H1 (cell line): ENCODE measurements around the gene FBN1. TPM values are rescaled to one million over a fixed set of nuclear protein-coding genes. Genes with fewer than 3 reads are reported as not detected.

Experiments used
- CTCF ChIA-PET: fragments of 300-600 bp; sonication (Branson Sonifier 250); formaldehyde crosslinking; loops from one replicate; lab custom pipeline; 2021; ENCODE audit not compliant: partially characterized antibody; lab: Charles Lee
- POLR2A ChIA-PET: fragments of 300-600 bp; sonication (Branson Sonifier 250); formaldehyde crosslinking; loops from one replicate; lab custom pipeline; 2021; ENCODE audit warnings: inconsistent platforms; ENCODE audit not compliant: partially characterized antibody; lab: Charles Lee
- DNase-seq, 2 experiments: peaks; one replicate each; pipeline versions ENCODE4 v3.0.0 to v3.0.0-alpha.2; 2010 to 2022; ENCODE audit warnings: low spot score in 2 of 2, low read depth in 1 of 2, mixed read lengths in 1 of 2
- FAIRE-seq: peaks from 2 replicates; lab custom pipeline; 2011; peaks lifted over from hg19 to GRCh38; lab: Jason Lieb, UNC
- H2AFZ ChIP-seq: 2 replicates; pipeline ENCODE4 v1.8.1; 2012; ENCODE audit warnings: low read length, inconsistent platforms
- H2AK5ac ChIP-seq: 2 replicates; pipeline ENCODE4 v1.6.1; 2013; ENCODE audit warnings: low read depth, low read length
- H2BK120ac ChIP-seq: replicated peaks from 2 replicates; pipeline ENCODE3; 2013; ENCODE audit warnings: low read depth, low read length, inconsistent platforms
- H2BK12ac ChIP-seq: 2 replicates; pipeline ENCODE4 v1.6.1; 2013; ENCODE audit warnings: low read depth, low read length
- H2BK15ac ChIP-seq: 2 replicates; pipeline ENCODE4 v1.6.1; 2013; ENCODE audit warnings: low read length
- H2BK20ac ChIP-seq: 2 replicates; pipeline ENCODE4 v1.6.1; 2013; ENCODE audit warnings: low read length
- H2BK5ac ChIP-seq: 2 replicates; pipeline ENCODE4 v1.6.1; 2013; ENCODE audit warnings: low read depth, low read length
- H3K14ac ChIP-seq: 2 replicates; pipeline ENCODE4 v1.6.1; 2013; ENCODE audit warnings: inconsistent platforms; ENCODE audit not compliant: insufficient read length
- H3K18ac ChIP-seq: 2 replicates; pipeline ENCODE4 v1.6.1; 2013; ENCODE audit warnings: low read length; ENCODE audit errors: extremely low read depth
- H3K23ac ChIP-seq: 2 replicates; pipeline ENCODE4 v1.6.1; 2013; ENCODE audit warnings: inconsistent platforms; ENCODE audit not compliant: insufficient read length
- H3K23me2 ChIP-seq: 2 replicates; pipeline ENCODE4 v1.6.1; 2013; ENCODE audit warnings: low read depth, low read length
- H3K27ac ChIP-seq: 2 replicates; pipeline ENCODE4 v1.6.1; 2011; ENCODE audit warnings: low read depth, low read length, inconsistent platforms
- H3K27me3 ChIP-seq, 4 experiments: replicated peaks in 1 of 4; 1 replicate in 1 of 4; 2 replicates in 3 of 4; pipeline versions ENCODE4 v1.6.1 to v1.8.1; 2011 to 2013; ENCODE audit warnings: low read length in 3 of 4, mild to moderate bottlenecking in 3 of 4, inconsistent platforms in 2 of 4, mixed read lengths in 2 of 4, moderate library complexity in 1 of 4; ENCODE audit not compliant: control insufficient read depth in 3 of 4, insufficient read depth in 3 of 4; ENCODE audit errors: extremely low read depth in 1 of 4
- H3K36me3 ChIP-seq, 4 experiments: 2 replicates each; pipeline versions ENCODE4 v1.6.1 to v1.8.1; 2011 to 2013; ENCODE audit warnings: mild to moderate bottlenecking in 4 of 4, low read length in 3 of 4, moderate library complexity in 2 of 4, control low read depth in 1 of 4, inconsistent platforms in 1 of 4; ENCODE audit not compliant: insufficient read depth in 4 of 4, control insufficient read depth in 2 of 4
- H3K4ac ChIP-seq: replicated peaks from 2 replicates; pipeline ENCODE3; 2013; ENCODE audit warnings: low read length, low read depth, mixed read lengths, inconsistent platforms; ENCODE audit not compliant: insufficient read length
- H3K4me1 ChIP-seq, 4 experiments: replicated peaks in 1 of 4; 1 replicate in 1 of 4; 2 replicates in 3 of 4; pipeline versions ENCODE4 v1.6.1 to v1.8.1; 2011 to 2013; ENCODE audit warnings: low read length in 3 of 4, inconsistent platforms in 2 of 4, mixed read lengths in 1 of 4; ENCODE audit not compliant: insufficient read depth in 4 of 4, control insufficient read depth in 3 of 4
- H3K4me2 ChIP-seq, 2 experiments: 2 replicates each; pipeline versions ENCODE4 v1.6.1 to v1.8.1; 2011 to 2013; ENCODE audit warnings: low read depth in 2 of 2, low read length in 2 of 2, control low read depth in 1 of 2, inconsistent platforms in 1 of 2, mild to moderate bottlenecking in 1 of 2; ENCODE audit not compliant: insufficient read depth in 1 of 2
- H3K4me3 ChIP-seq, 4 experiments: fragments of 200-600, 300-600 bp in 1 of 4; sonication (generic), shearing (Covaris generic), sonication (Bioruptor Twin) in 1 of 4; 2 replicates each; pipeline versions ENCODE4 v1.5.1 to v1.8.1; 2011 to 2016; ENCODE audit warnings: low read length in 4 of 4, low read depth in 3 of 4, control low read depth in 2 of 4, inconsistent platforms in 2 of 4, mild to moderate bottlenecking in 2 of 4, mixed read lengths in 1 of 4, moderate library complexity in 1 of 4; ENCODE audit not compliant: insufficient read depth in 2 of 4; ENCODE audit errors: extremely low read depth in 1 of 4
- H3K56ac ChIP-seq: replicated peaks from 2 replicates; pipeline ENCODE3; 2013; ENCODE audit warnings: low read depth, mild to moderate bottlenecking, mixed read lengths, low read length, inconsistent platforms; ENCODE audit not compliant: insufficient read length
- H3K79me1 ChIP-seq: 2 replicates; pipeline ENCODE4 v1.6.1; 2013; ENCODE audit warnings: low read depth, low read length, control low read depth
- H3K79me2 ChIP-seq, 2 experiments: 2 replicates each; pipeline versions ENCODE4 v1.6.1 to v1.8.1; 2012 to 2013; ENCODE audit warnings: low read length in 2 of 2, mild to moderate bottlenecking in 2 of 2, inconsistent platforms in 1 of 2; ENCODE audit not compliant: insufficient read depth in 2 of 2, control insufficient read depth in 1 of 2
- H3K9ac ChIP-seq, 4 experiments: replicated peaks in 1 of 4; 1 replicate in 1 of 4; 2 replicates in 3 of 4; pipeline versions ENCODE4 v1.6.1 to v1.8.1; 2011 to 2013; ENCODE audit warnings: low read depth in 3 of 4, low read length in 3 of 4, control low read depth in 2 of 4, mild to moderate bottlenecking in 2 of 4, moderate library complexity in 2 of 4, inconsistent platforms in 1 of 4; ENCODE audit errors: extremely low read depth in 1 of 4
- H3K9me3 ChIP-seq, 2 experiments: 2 replicates each; pipeline versions ENCODE4 v1.6.1 to v1.8.1; 2012 to 2013; ENCODE audit warnings: mild to moderate bottlenecking in 2 of 2, moderate library complexity in 2 of 2, control low read depth in 1 of 2, inconsistent platforms in 1 of 2, low read depth in 1 of 2, low read length in 1 of 2, mixed read lengths in 1 of 2; ENCODE audit not compliant: insufficient read depth in 2 of 2
- H4K20me1 ChIP-seq, 2 experiments: replicated peaks in 1 of 2; 2 replicates each; pipeline versions ENCODE3 to v1.8.1; 2011 to 2013; ENCODE audit warnings: inconsistent platforms in 2 of 2, low read length in 2 of 2, mild to moderate bottlenecking in 1 of 2; ENCODE audit not compliant: insufficient read depth in 2 of 2, control insufficient read depth in 1 of 2
- H4K5ac ChIP-seq: 2 replicates; pipeline ENCODE4 v1.6.1; 2013; ENCODE audit warnings: low read length, low read depth, mixed read lengths, inconsistent platforms; ENCODE audit not compliant: insufficient read length
- H4K8ac ChIP-seq: 2 replicates; pipeline ENCODE4 v1.8.0; 2013; ENCODE audit warnings: mild to moderate bottlenecking, moderate library complexity, low read length, inconsistent platforms; ENCODE audit not compliant: insufficient read depth; ENCODE audit errors: extremely low read depth
- H4K91ac ChIP-seq: replicated peaks from 2 replicates; pipeline ENCODE3; 2013; ENCODE audit warnings: low read length, mixed read lengths, inconsistent platforms; ENCODE audit not compliant: insufficient read length
- BACH1 ChIP-seq: IDR thresholded peaks from 2 replicates; pipeline ENCODE4 v1.6.1; 2012; ENCODE audit warnings: low read length, improper control_type of control experiment
- BCL11A ChIP-seq, 2 experiments: IDR thresholded peaks; one replicate each; pipeline ENCODE4 v1.6.1; 2011; ENCODE audit warnings: low read depth in 2 of 2, low read length in 2 of 2, mild to moderate bottlenecking in 2 of 2
- CEBPB ChIP-seq: IDR thresholded peaks from 2 replicates; pipeline ENCODE4 v1.6.1; 2012; ENCODE audit warnings: low read depth, low read length
- CREB1 ChIP-seq: IDR thresholded peaks from 2 replicates; pipeline ENCODE4 v1.6.1; 2012; ENCODE audit warnings: inconsistent platforms
- GABPA ChIP-seq: IDR thresholded peaks from 2 replicates; pipeline ENCODE4 v1.6.1; 2011; ENCODE audit warnings: mild to moderate bottlenecking, low read length, moderate library complexity, borderline replicate concordance; ENCODE audit not compliant: insufficient read depth
- HDAC2 ChIP-seq, 2 experiments: fragments of 300-600 bp in 1 of 2; sonication (generic) in 1 of 2; IDR thresholded peaks; 2 replicates each; pipeline ENCODE4 v1.6.1; 2011 to 2012; ENCODE audit warnings: low read depth in 2 of 2, low read length in 2 of 2, mild to moderate bottlenecking in 2 of 2, moderate library complexity in 2 of 2, borderline replicate concordance in 1 of 2, inconsistent platforms in 1 of 2
- JUN ChIP-seq: IDR thresholded peaks from 2 replicates; pipeline ENCODE4 v1.6.1; 2011; ENCODE audit warnings: low read depth, mild to moderate bottlenecking, improper control_type of control experiment, low read length
- KDM4A ChIP-seq: IDR thresholded peaks from one replicate; pipeline ENCODE4 v1.7.1; 2012; ENCODE audit warnings: low read depth, mild to moderate bottlenecking, moderate library complexity, low read length, inconsistent platforms; ENCODE audit not compliant: severe bottlenecking
- POLR2A ChIP-seq, 2 experiments: IDR thresholded peaks; 1 replicate in 1 of 2; 2 replicates in 1 of 2; pipeline ENCODE4 v1.6.1; 2011; ENCODE audit warnings: low read depth in 2 of 2, low read length in 2 of 2, mild to moderate bottlenecking in 2 of 2; ENCODE audit errors: control extremely low read depth in 1 of 2
- POLR2AphosphoS5 ChIP-seq: IDR thresholded peaks from 2 replicates; pipeline ENCODE4 v1.6.1; 2011; ENCODE audit warnings: low read depth, low read length
- POU5F1 ChIP-seq: IDR thresholded peaks from 2 replicates; pipeline ENCODE4 v1.6.1; 2011; ENCODE audit warnings: low read depth, mild to moderate bottlenecking, low read length, moderate library complexity
- RBBP5 ChIP-seq: IDR thresholded peaks from 2 replicates; pipeline ENCODE4 v1.7.1; 2012; ENCODE audit warnings: low read depth, mild to moderate bottlenecking, inconsistent platforms, low read length, moderate library complexity, borderline replicate concordance
- SIRT6 ChIP-seq: IDR thresholded peaks from one replicate; pipeline ENCODE4 v1.7.1; 2012; ENCODE audit warnings: low read length, inconsistent platforms
- SP2 ChIP-seq: IDR thresholded peaks from 2 replicates; pipeline ENCODE4 v1.6.1; 2012; ENCODE audit warnings: mild to moderate bottlenecking, low read length, inconsistent platforms
- SP4 ChIP-seq: IDR thresholded peaks from 2 replicates; pipeline ENCODE4 v1.6.1; 2012; ENCODE audit warnings: low read length, inconsistent platforms
- ZNF274 ChIP-seq: IDR thresholded peaks from 2 replicates; pipeline ENCODE4 v1.7.0; 2012; ENCODE audit warnings: low read length, borderline replicate concordance; ENCODE audit errors: extremely low read depth
- WGBS, 2 experiments: shearing (Covaris generic) in 1 of 2; methylation state at CpG; one replicate each; pipeline versions ENCODE4 v1.1.6 to v1.1.7; 2013 to 2015; ENCODE audit warnings: low lambda C conversion rate in 2 of 2, mixed read lengths in 2 of 2, inconsistent platforms in 1 of 2, low coverage in 1 of 2, missing lambda C conversion rate in 1 of 2; ENCODE audit not compliant: insufficient replicate concordance in 2 of 2, insufficient coverage in 1 of 2, insufficient read length in 1 of 2; ENCODE audit errors: extremely low coverage in 1 of 2, missing lambda C conversion rate in 1 of 2; 5-methylcytosine and 5-hydroxymethylcytosine counted together
- polyA plus RNA-seq, 7 experiments: library from polyadenylated mRNA; depleted of rRNA in 3 of 7; stranded (reverse) in 5 of 7; unstranded in 2 of 7; fragments of >200 nt in 5 of 7; fragments of 200-250 nt in 2 of 7; gene quantifications; 1 replicate in 5 of 7; 2 replicates in 1 of 7; 4 replicates in 1 of 7; pipeline versions ENCODE4 v1.2.1 to v1.2.3, GENCODE V29; 2011 to 2013; ENCODE audit warnings: missing spikeins in 2 of 7, mixed read lengths in 2 of 7
- total RNA-seq: library from RNA; stranded (reverse); fragmentation: NEBNext Ultra II Directional; extraction: Animal tissue kit (Norgen Biotek cat#: 25700); gene quantifications from 2 replicates; pipeline ENCODE4 v1.2.1, GENCODE V29; 2021
- TF ChIP-seq, protein P1 (sequence below): IDR thresholded peaks from 2 replicates; pipeline ENCODE4 v1.6.1; 2012; ENCODE audit warnings: inconsistent platforms

FBN1 gene
- total and polyA plus RNA-seq, 2 of the 8 experiments (the other 6 are each of a cell fraction or from before 2014, with no cell fraction given): 3.0 to 4.0 TPM

- Histone ChIP-seq H3K4me3 (no peak overlapping the region), H4K8ac (no peak overlapping the region), H4K20me1 (no peaks in the 10 kb centered on the region), H3K36me3 (no peaks in the 10 kb centered on the region), H3K14ac (no peak overlapping the region), H2BK5ac (no peak overlapping the region), H3K56ac (no peak overlapping the region), H3K23ac (no peak overlapping the region), H3K18ac (no peak overlapping the region), H3K27ac (no peak overlapping the region), H4K91ac (no peak overlapping the region), H3K4ac (no peak overlapping the region), H2BK20ac (no peak overlapping the region), H4K5ac (no peak overlapping the region), H3K23me2 (no peaks in the 10 kb centered on the region), H3K9me3 (no peaks in the 10 kb centered on the region), H2AK5ac (no peak overlapping the region), H2AFZ (no peak overlapping the region), H2BK15ac (no peak overlapping the region), H3K27me3 (no peaks in the 10 kb centered on the region; a peak in 1 of 7 replicates), H2BK12ac (no peak overlapping the region), H3K79me2 (no peaks in the 10 kb centered on the region), H3K4me2 (no peak overlapping the region), H3K4me1 (no peaks in the 10 kb centered on the region), H3K9ac (no peak overlapping the region), H2BK120ac (no peak overlapping the region), H3K79me1 (no peaks in the 10 kb centered on the region)
- no peak for DNase-seq
- no peak for FAIRE-seq
- CTCF ChIA-PET: interaction anchor here (1.1 kb wide), 1 partner anchor 33 kb away, joined by 3 read pairs; no protein-coding TSS in a partner anchor
- POLR2A ChIA-PET: no interaction called here
- 83% methylated on average over 3 of the region's 3 CpGs; no CpG with 5 or more reads in 1 of the 2 experiments for WGBS, 2 experiments
- TF ChIP-seq SP4: no peak
- no peak for TF ChIP-seq POLR2A (IDR thresholded peaks at IDR 0.05; ENCODE audit: control extremely low read depth in 1 of 2, low read depth in 2 of 2, low read length in 2 of 2)
- TF ChIP-seq HDAC2 (IDR thresholded peaks at IDR 0.05; ENCODE audit: borderline replicate concordance in 1 of 2, low read depth in 2 of 2, low read length in 2 of 2): no peak
- TF ChIP-seq ZNF274: no peak
- no peak for TF ChIP-seq SP2
- no peak for TF ChIP-seq SIRT6
- TF ChIP-seq KDM4A: no peak
- no peak for TF ChIP-seq JUN
- no peak for TF ChIP-seq CEBPB
- no peak for TF ChIP-seq GABPA
- TF ChIP-seq POLR2AphosphoS5: no peak
- TF ChIP-seq, protein P1, sequence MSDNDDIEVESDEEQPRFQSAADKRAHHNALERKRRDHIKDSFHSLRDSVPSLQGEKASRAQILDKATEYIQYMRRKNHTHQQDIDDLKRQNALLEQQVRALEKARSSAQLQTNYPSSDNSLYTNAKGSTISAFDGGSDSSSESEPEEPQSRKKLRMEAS: no peak
- no peak for TF ChIP-seq BCL11A (IDR thresholded peaks at IDR 0.05; ENCODE audit: low read depth in 2 of 2, low read length in 2 of 2)
- TF ChIP-seq RBBP5: no peak
- TF ChIP-seq POU5F1: no peak
- TF ChIP-seq BACH1: no peak
- no peak for TF ChIP-seq CREB1
These were observed 106.6 kb downstream of the FBN1 start for GRCh38 chr15:48538941-48539340.
